Neuronal stem cell (in vitro differentiated cells): ENCODE measurements around the gene KCNN3.

Experiments used
- DNase-seq: peaks from one replicate; pipeline ENCODE4 v3.0.0-alpha.2; 2013; ENCODE audit warnings: low spot score
- H2AFZ ChIP-seq: one replicate; pipeline ENCODE4 v1.6.1; 2013; ENCODE audit warnings: mild to moderate bottlenecking, low read length, inconsistent platforms
- H2AK5ac ChIP-seq: 2 replicates; pipeline ENCODE4 v1.6.1; 2013; ENCODE audit warnings: low read depth, mild to moderate bottlenecking, inconsistent platforms, low read length, moderate library complexity, mixed read lengths
- H2BK120ac ChIP-seq: 2 replicates; pipeline ENCODE4 v1.6.1; 2013; ENCODE audit warnings: low read depth, mild to moderate bottlenecking, inconsistent platforms, low read length, moderate library complexity, mixed read lengths
- H2BK12ac ChIP-seq: one replicate; pipeline ENCODE4 v1.6.1; 2013; ENCODE audit warnings: low read length, inconsistent platforms
- H2BK15ac ChIP-seq: 2 replicates; pipeline ENCODE4 v1.6.1; 2013; ENCODE audit warnings: mild to moderate bottlenecking, low read length, inconsistent platforms, mixed read lengths
- H2BK5ac ChIP-seq: one replicate; pipeline ENCODE4 v1.6.1; 2013; ENCODE audit warnings: inconsistent platforms, mild to moderate bottlenecking, low read length, moderate library complexity
- H3K14ac ChIP-seq: one replicate; pipeline ENCODE4 v1.6.1; 2013; ENCODE audit warnings: low read length, inconsistent platforms
- H3K18ac ChIP-seq: 2 replicates; pipeline ENCODE4 v1.6.1; 2013; ENCODE audit warnings: low read length, inconsistent platforms
- H3K23ac ChIP-seq: 2 replicates; pipeline ENCODE4 v1.6.1; 2013; ENCODE audit warnings: low read depth, mild to moderate bottlenecking, mixed read lengths, low read length, inconsistent platforms; ENCODE audit not compliant: poor library complexity
- H3K27ac ChIP-seq: replicated peaks from 3 replicates; pipeline ENCODE4 v1.5.1; 2013; ENCODE audit warnings: low read length, inconsistent platforms
- H3K27me3 ChIP-seq, 3 experiments: 2 replicates each; pipeline ENCODE4 v1.6.1; 2013; ENCODE audit warnings: low read length in 3 of 3, mild to moderate bottlenecking in 2 of 3, inconsistent platforms in 1 of 3, low read depth in 1 of 3, mixed read lengths in 1 of 3, moderate library complexity in 1 of 3; ENCODE audit not compliant: control insufficient read depth in 3 of 3, insufficient read depth in 3 of 3
- H3K36me3 ChIP-seq, 2 donors: replicated peaks in 1 of 2; 2 replicates each; pipeline ENCODE4 v1.6.1; 2013; ENCODE audit warnings: low read length in 2 of 2; ENCODE audit not compliant: control insufficient read depth in 2 of 2, insufficient read depth in 2 of 2
- H3K4ac ChIP-seq: 2 replicates; pipeline ENCODE4 v1.6.1; 2013; ENCODE audit warnings: inconsistent platforms, mild to moderate bottlenecking, low read length, moderate library complexity
- H3K4me1 ChIP-seq, 2 donors: 1 replicate in 1 of 2; 2 replicates in 1 of 2; pipeline ENCODE4 v1.6.1; 2013; ENCODE audit warnings: low read length in 2 of 2, low read depth in 1 of 2; ENCODE audit not compliant: control insufficient read depth in 2 of 2, insufficient read depth in 1 of 2
- H3K4me2 ChIP-seq: one replicate; pipeline ENCODE4 v1.6.1; 2013; ENCODE audit warnings: mild to moderate bottlenecking, low read length, inconsistent platforms; ENCODE audit not compliant: insufficient read depth, poor library complexity, severe bottlenecking
- H3K4me3 ChIP-seq, 2 donors: 2 replicates each; pipeline ENCODE4 v1.5.1; 2013; ENCODE audit warnings: low read length in 2 of 2, mild to moderate bottlenecking in 2 of 2, inconsistent platforms in 1 of 2, moderate library complexity in 1 of 2
- H3K79me1 ChIP-seq: one replicate; pipeline ENCODE4 v1.6.1; 2013; ENCODE audit warnings: low read depth, mild to moderate bottlenecking, inconsistent platforms, low read length, moderate library complexity
- H3K9ac ChIP-seq: one replicate; pipeline ENCODE4 v1.6.1; 2013; ENCODE audit warnings: mild to moderate bottlenecking, low read depth, low read length, inconsistent platforms; ENCODE audit not compliant: poor library complexity
- H3K9me3 ChIP-seq, 2 donors: replicated peaks in 1 of 2; 2 replicates each; pipeline versions ENCODE3 to v1.6.1; 2013; ENCODE audit warnings: low read length in 2 of 2, mild to moderate bottlenecking in 2 of 2, inconsistent platforms in 1 of 2, low read depth in 1 of 2, mixed read lengths in 1 of 2, moderate library complexity in 1 of 2; ENCODE audit not compliant: control insufficient read depth in 2 of 2, insufficient read depth in 1 of 2
- H4K8ac ChIP-seq: one replicate; pipeline ENCODE4 v1.6.1; 2013; ENCODE audit warnings: low read depth, mild to moderate bottlenecking, inconsistent platforms, low read length, moderate library complexity
- H4K91ac ChIP-seq: one replicate; pipeline ENCODE4 v1.6.1; 2013; ENCODE audit warnings: low read length, low read depth, mild to moderate bottlenecking, inconsistent platforms; ENCODE audit not compliant: poor library complexity
- WGBS, 2 donors: extraction: QIAGEN DNeasy Blood & Tissue Kit; methylation state at CpG; one replicate each; pipeline ENCODE4 v1.1.7; 2013; ENCODE audit warnings: missing lambda C conversion rate in 2 of 2, mixed read lengths in 1 of 2; ENCODE audit not compliant: insufficient read length in 2 of 2, insufficient replicate concordance in 1 of 2; ENCODE audit errors: extremely low coverage in 2 of 2; 5-methylcytosine and 5-hydroxymethylcytosine counted together

Gene KCNN3

GRCh38 chr1:154867064-154867825 lies 2.8 kb downstream of the KCNN3 start:
- Histone ChIP-seq H3K36me3 (no peaks in the 10 kb centered on the region), H3K79me1 (peaks cover 5% of the 10 kb centered on the region), H2AK5ac (peak overlapping the region; percentile 77), H3K18ac (peak overlapping the region; percentile 49), H3K4me1 (peaks cover 35 to 44% of the 10 kb centered on the region in 2 donors), H2AFZ (no peak overlapping the region), H3K27ac (no peak overlapping the region), H3K4ac (no peak overlapping the region), H3K9ac (peak overlapping the region; percentile 7), H2BK120ac (no peak overlapping the region), H4K8ac (no peak overlapping the region), H4K91ac (no peak overlapping the region), H3K23ac (peak overlapping the region; percentile 3), H2BK5ac (no peak overlapping the region), H3K14ac (no peak overlapping the region), H3K4me2 (peak overlapping the region; percentile 58), H3K27me3 (peaks cover 0 to 24% (median 2%) of the 10 kb centered on the region in 3 experiments), H2BK15ac (no peak overlapping the region), H2BK12ac (no peak overlapping the region), H3K4me3 (no peak overlapping the region), H3K9me3 (no peaks in the 10 kb centered on the region)
- no peak for DNase-seq
- WGBS, 2 donors, result no CpG with 5 or more reads among the region's 25 CpGs

GRCh38 chr1:154866257-154867063 lies 3.6 kb downstream of the KCNN3 start:
- no peak overlapping the region for H2BK5ac ChIP-seq
- H3K14ac ChIP-seq, result no peak overlapping the region
- H3K4me2 ChIP-seq, result peak overlapping the region; percentile 58
- no peaks in the 10 kb centered on the region for H3K9me3 ChIP-seq
- no peak overlapping the region for H3K4ac ChIP-seq
- WGBS, 2 donors, result no CpG with 5 or more reads among the region's 14 CpGs
- peaks cover 35 to 44% of the 10 kb centered on the region in 2 donors for H3K4me1 ChIP-seq
- no peak overlapping the region for H3K4me3 ChIP-seq
- H2BK12ac ChIP-seq, result no peak overlapping the region
- H2AFZ ChIP-seq, result no peak overlapping the region
- H3K27ac ChIP-seq, result no peak overlapping the region
- DNase-seq, result no peak
- no peak overlapping the region for H2BK15ac ChIP-seq
- peak overlapping the region; percentile 3 for H3K23ac ChIP-seq
- H2AK5ac ChIP-seq, result no peak overlapping the region
- H3K27me3 ChIP-seq, result peaks cover 0 to 22% (median 2%) of the 10 kb centered on the region in 3 experiments
- H3K36me3 ChIP-seq, result no peaks in the 10 kb centered on the region
- no peak overlapping the region for H4K8ac ChIP-seq
- no peak overlapping the region for H2BK120ac ChIP-seq
- no peak overlapping the region for H4K91ac ChIP-seq
- H3K18ac ChIP-seq, result peak overlapping the region; percentile 11
- no peak overlapping the region for H3K9ac ChIP-seq
- H3K79me1 ChIP-seq, result peaks cover 5% of the 10 kb centered on the region

GRCh38 chr1:154865442-154866256 lies 4.4 kb downstream of the KCNN3 start:
- Histone ChIP-seq H3K27ac (no peak overlapping the region), H4K91ac (no peak overlapping the region), H3K4me1 (peaks cover 35 to 44% of the 10 kb centered on the region in 2 donors), H3K27me3 (peaks cover 0 to 20% (median 2%) of the 10 kb centered on the region in 3 experiments), H3K79me1 (peaks cover 5% of the 10 kb centered on the region), H2AK5ac (no peak overlapping the region), H3K4me3 (no peak overlapping the region), H3K23ac (no peak overlapping the region), H3K18ac (no peak overlapping the region), H2BK5ac (no peak overlapping the region), H3K9me3 (no peaks in the 10 kb centered on the region), H2BK12ac (no peak overlapping the region), H2AFZ (no peak overlapping the region), H3K36me3 (no peaks in the 10 kb centered on the region), H4K8ac (no peak overlapping the region), H2BK120ac (no peak overlapping the region), H2BK15ac (no peak overlapping the region), H3K4ac (no peak overlapping the region), H3K14ac (no peak overlapping the region), H3K4me2 (no peak overlapping the region), H3K9ac (no peak overlapping the region)
- WGBS, 2 donors, result no CpG with 5 or more reads among the region's 5 CpGs
- no peak for DNase-seq
